Mammary epithelial cell (primary cell): Measurements from ENCODE around the gene TICRR.

ENCODE experiments used
- CTCF ChIP-seq, 2 donors: IDR thresholded peaks in 1 of 2; conservative IDR thresholded peaks in 1 of 2; 2 replicates each; pipeline ENCODE4 v1.5.1; 2011 to 2012; ENCODE audit warnings: inconsistent platforms in 2 of 2, low read length in 2 of 2, mild to moderate bottlenecking in 2 of 2, control low read depth in 1 of 2, low read depth in 1 of 2; ENCODE audit not compliant: insufficient read depth in 1 of 2; ENCODE audit errors: extremely low read depth in 1 of 2
- EZH2 ChIP-seq: IDR thresholded peaks from 2 replicates; pipeline ENCODE4 v1.6.1; 2012; ENCODE audit warnings: low read length, inconsistent platforms, borderline replicate concordance

GRCh38 chr15:89593018-89593417 is 17.7 kb downstream of the TICRR start:
- no peak for TF ChIP-seq EZH2
- no peak for TF ChIP-seq CTCF (conservative IDR thresholded peaks at IDR 0.05 in 1 of 2, IDR thresholded peaks at IDR 0.05 in 1 of 2; ENCODE audit: extremely low read depth in 1 of 2, insufficient read depth in 1 of 2, low read depth in 1 of 2, low read length in 2 of 2)
